GM10266 (cell line): ENCODE measurements around the gene P2RX3.

Experiments used
- DNase-seq: peaks from one replicate; pipeline ENCODE4 v3.0.0; 2012; ENCODE audit errors: extremely low spot score
- TF ChIP-seq, protein P1 (sequence below): IDR thresholded peaks from 2 replicates; pipeline ENCODE4 v1.5.1; 2012; ENCODE audit warnings: mild to moderate bottlenecking, low read depth; ENCODE audit not compliant: control insufficient read depth, insufficient read depth; ENCODE audit errors: missing control alignments

P2RX3 gene

DNA sequence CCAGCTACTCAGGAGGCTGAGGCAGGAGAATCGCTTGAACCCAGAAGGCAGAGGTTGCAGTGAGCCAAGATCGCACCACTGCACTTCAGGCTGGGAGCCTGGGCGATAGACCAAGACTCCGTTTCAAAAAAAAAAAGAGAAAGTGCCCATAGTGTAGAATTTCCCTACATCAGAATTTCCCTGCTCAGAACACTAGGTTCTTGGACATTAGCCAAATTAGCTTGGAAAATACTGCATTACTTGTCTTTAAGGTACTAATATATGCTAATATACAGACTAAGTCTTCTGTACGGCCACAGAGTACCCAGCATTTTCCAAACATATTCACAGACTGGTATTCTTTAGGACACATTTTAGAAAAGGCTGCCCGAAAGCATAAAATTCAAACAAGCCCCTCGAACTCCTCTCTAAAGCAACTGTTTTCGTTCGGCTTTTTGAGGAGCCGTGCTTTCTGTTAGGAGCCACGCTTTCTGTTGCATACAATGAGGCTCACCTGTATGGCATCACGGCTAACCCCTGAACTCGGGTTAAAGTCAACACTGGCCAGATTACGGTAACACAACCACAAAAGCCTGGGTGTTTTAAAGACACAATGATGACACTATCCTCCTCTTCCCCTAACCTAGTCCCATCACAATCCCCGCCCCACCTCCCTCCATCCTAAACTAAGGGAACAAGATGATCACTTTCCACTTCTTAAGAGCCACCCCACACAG is 31.8 kb upstream of the P2RX3 start:
- no peak for DNase-seq
- TF ChIP-seq, protein P1, sequence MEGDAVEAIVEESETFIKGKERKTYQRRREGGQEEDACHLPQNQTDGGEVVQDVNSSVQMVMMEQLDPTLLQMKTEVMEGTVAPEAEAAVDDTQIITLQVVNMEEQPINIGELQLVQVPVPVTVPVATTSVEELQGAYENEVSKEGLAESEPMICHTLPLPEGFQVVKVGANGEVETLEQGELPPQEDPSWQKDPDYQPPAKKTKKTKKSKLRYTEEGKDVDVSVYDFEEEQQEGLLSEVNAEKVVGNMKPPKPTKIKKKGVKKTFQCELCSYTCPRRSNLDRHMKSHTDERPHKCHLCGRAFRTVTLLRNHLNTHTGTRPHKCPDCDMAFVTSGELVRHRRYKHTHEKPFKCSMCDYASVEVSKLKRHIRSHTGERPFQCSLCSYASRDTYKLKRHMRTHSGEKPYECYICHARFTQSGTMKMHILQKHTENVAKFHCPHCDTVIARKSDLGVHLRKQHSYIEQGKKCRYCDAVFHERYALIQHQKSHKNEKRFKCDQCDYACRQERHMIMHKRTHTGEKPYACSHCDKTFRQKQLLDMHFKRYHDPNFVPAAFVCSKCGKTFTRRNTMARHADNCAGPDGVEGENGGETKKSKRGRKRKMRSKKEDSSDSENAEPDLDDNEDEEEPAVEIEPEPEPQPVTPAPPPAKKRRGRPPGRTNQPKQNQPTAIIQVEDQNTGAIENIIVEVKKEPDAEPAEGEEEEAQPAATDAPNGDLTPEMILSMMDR = no peak

DNA sequence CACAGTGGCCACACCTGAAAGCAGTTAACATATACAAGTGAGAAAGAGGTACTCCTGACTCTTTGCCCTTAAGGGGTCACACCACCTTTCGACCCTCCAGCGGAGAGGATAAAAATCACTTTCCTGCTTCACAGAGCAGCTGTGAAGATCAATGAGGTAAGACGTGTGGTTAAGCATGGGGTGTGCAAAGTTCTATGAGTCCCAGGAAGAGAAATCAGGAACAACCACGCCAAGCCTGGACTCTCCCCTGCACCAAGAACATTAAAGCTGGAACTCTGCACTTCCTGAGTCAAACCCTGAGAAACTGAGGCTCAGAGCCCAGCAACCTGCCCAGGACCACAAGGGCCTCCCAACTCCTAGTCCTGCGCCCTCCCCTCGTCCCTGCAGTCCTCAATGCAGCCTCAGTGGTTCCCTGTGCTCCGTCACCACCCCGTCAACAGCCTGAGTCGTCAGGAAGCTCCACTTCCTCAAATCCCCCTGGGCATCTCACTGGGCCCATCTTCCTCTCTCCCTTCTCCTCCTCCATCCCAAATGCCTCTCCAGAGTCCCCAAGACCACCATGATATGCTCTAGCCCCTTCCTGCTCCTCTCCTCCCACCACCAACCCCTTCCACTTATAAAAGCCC is 31.1 kb upstream of the P2RX3 start:
- no peak for DNase-seq

DNA sequence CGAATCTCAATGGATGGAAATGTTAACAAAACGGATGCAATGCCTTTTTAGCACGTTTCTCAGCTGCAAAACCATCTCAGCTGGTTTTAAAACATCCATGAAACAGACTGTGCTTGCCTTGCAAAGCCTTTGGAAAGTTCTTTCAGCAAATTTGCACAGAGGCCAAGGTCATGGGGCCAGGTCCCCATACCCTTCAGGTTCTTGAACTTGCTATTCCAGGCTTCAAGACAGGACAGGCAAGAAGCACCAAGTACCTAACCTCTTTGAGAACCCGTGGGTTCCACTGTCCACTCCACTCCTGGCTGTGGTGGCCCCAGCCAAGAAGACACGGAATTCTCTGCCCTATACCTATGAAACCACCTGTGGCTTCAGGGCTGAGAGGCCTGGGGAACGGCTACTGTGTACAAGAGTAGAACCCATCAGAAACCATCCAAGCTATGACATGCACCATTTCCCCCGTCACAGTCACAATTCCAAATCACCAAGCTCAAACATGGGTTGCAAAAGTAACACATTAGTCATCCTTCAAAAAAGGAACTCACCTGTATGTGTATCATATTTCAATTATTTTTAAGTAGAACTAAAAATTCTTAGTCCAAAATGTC is 30.4 kb upstream of the P2RX3 start:
- TF ChIP-seq, protein P1 = no peak
- no peak for DNase-seq

More for the DNA sequence above, 31.1 kb upstream of the P2RX3 start:
- TF ChIP-seq, protein P1 = no peak

DNA sequence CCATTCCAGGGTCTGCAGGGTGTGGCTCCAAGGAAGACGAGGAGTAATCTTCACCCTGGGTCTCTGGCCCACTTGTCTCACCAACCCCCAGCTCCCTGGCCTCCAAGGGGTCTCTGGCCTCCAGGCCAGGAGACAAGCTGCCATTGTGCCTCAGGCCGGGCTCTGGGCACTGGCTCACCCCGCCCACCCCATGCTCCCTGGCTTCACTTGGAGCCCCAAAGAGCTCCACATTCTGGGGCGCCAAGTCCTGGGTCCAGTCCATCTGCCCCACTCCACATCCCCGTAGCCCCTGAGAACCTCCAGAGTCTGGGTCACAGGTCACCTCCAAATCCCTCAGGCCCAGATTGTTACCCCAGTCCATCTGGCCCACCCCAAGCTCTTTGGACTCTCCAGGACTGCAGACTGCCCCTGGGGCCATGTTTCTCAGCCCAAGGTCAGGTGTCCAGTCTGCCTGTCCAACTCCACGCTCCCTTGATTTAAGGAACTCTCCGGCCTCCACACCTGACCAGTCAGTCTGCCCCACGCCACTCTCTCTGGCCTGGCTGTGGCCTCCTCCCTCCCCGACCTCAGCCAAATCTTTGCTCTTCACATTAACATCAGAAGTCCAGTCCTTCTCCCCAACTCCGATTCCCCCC is 29.6 kb upstream of the P2RX3 start:
- no peak for DNase-seq
- TF ChIP-seq, protein P1 = no peak

DNA sequence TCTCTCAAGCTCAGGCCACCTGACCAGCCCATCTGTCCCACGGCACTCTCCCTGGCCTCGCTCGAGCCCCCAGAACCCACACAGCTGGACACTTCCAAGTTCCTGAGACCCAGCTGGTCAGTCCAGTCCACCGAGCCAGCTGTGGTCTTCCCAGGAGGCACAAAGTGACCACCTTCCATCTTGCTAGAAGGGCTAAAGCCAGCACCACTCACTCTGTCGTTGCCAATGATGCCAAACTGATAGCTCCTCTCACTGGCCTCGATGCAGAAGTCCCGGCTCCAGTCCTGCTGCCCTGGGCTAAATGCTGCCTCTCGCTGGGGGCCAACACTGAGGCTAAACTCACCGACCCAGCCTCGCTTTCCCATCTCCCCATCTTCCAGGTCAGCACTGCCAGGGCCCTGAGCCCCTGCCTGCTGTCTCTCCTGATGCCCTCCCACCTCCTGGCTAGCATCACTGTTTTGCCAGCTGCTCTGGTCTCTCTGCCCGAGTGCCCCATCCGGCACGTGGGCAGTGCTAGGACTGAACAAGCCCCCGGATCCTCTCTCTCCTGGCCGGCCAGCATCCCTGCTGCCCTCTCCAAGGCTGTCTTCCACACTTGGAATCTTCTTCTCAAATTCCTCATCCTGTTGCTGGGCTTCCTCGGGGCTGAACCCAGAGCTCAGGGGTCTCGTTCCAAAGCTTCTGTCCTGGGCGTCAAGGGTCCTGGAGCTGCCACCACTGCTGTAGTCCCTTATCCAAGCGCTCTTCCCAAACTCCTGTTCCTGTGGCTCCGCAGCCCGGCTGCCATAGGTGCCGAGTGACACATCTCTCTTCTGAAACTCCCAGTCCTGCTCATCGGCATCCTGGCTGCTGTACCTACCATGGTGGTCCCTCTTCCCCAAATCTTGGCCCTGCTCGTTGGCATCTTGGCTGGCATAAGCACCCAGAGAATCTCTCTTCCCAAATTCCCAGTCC is 28.8 kb upstream of the P2RX3 start:
- TF ChIP-seq, protein P1 = no peak
- DNase-seq = no peak

DNA sequence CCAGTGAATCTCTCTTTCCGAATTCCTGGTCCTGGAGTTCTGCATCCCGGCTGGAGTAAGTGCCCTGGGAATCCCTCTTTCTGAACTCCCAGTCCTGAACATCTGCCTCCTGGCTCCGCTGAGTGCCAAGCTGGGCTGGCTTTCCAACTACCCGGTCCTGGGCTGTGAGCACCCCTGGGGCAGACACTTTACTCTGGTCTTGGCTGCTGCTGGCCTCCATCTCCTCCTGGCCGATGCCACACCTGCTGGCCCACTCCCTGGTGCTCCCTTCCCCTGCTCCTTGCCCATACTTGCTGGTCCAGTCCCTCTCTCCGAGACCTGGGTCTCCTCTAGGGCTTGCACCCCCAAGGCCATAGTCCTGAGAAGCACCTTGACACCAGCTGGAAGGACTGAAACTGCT is 28.1 kb upstream of the P2RX3 start:
- no peak for DNase-seq
- TF ChIP-seq, protein P1 = no peak
